OCI-LY3 (cell line): ENCODE data around the gene BRCA2.

Experiments used
- H2AFZ ChIP-seq: fragments of 200-600, 300-600 bp; shearing (Covaris generic); 2 replicates; pipeline ENCODE4 v1.6.0; 2014; ENCODE audit warnings: antibody characterized with exemption, low read depth, low read length
- H3K27ac ChIP-seq: fragments of 200-600, 300-600 bp; sonication (generic); 2 replicates; pipeline ENCODE4 v1.5.1; 2014; ENCODE audit warnings: mild to moderate bottlenecking, low read length, moderate library complexity, mixed read lengths
- H3K27me3 ChIP-seq: fragments of 200-600, 300-600 bp; sonication (generic); 2 replicates; pipeline ENCODE4 v1.6.1; 2014; ENCODE audit warnings: low read depth, low read length, mixed read lengths
- H3K36me3 ChIP-seq: fragments of 200-600, 300-600 bp; sonication (generic); replicated peaks from 2 replicates; pipeline ENCODE3; 2014; ENCODE audit warnings: low read depth, low read length, mixed read lengths
- H3K4me1 ChIP-seq: fragments of 300-600, 200-600 bp; sonication (generic); 2 replicates; pipeline ENCODE4 v1.6.1; 2014; ENCODE audit warnings: low read length, mixed read lengths
- H3K4me2 ChIP-seq: fragments of 200-600, 300-600 bp; sonication (generic); 2 replicates; pipeline ENCODE4 v1.6.1; 2014; ENCODE audit warnings: low read length, mixed read lengths
- H3K4me3 ChIP-seq: fragments of 300-600, 200-600 bp; sonication (generic); 2 replicates; pipeline ENCODE4 v1.5.1; 2014; ENCODE audit warnings: antibody characterized with exemption, mild to moderate bottlenecking, low read length, moderate library complexity
- H3K79me2 ChIP-seq: fragments of 300-600, 200-600 bp; shearing (Covaris generic); 2 replicates; pipeline ENCODE4 v1.6.1; 2014; ENCODE audit warnings: mild to moderate bottlenecking, low read length, mixed read lengths
- H3K9ac ChIP-seq: fragments of 300-600, 200-600 bp; shearing (Covaris generic); 2 replicates; pipeline ENCODE4 v1.6.0; 2014; ENCODE audit warnings: mild to moderate bottlenecking, low read length, moderate library complexity
- H3K9me3 ChIP-seq: fragments of 200-600, 300-600 bp; shearing (Covaris generic); 2 replicates; pipeline ENCODE4 v1.6.1; 2014; ENCODE audit warnings: low read length, mixed read lengths; ENCODE audit not compliant: insufficient read depth
- H4K20me1 ChIP-seq: fragments of 200-600, 300-600 bp; sonication (generic); 2 replicates; pipeline ENCODE4 v1.6.1; 2016; ENCODE audit warnings: low read length, mixed read lengths; ENCODE audit not compliant: insufficient read depth
- CTCF ChIP-seq: fragments of 200-600, 300-600 bp; sonication (generic); IDR thresholded peaks from 2 replicates; pipeline ENCODE4 v1.5.1; 2014; ENCODE audit warnings: antibody characterized with exemption, low read length, low read depth
- EZH2phosphoT487 ChIP-seq: fragments of 200-600 bp; shearing (Covaris generic); IDR thresholded peaks from 2 replicates; pipeline ENCODE4 v1.6.1; 2018; ENCODE audit warnings: antibody characterized with exemption, mixed run types, low read depth

Gene BRCA2

DNA sequence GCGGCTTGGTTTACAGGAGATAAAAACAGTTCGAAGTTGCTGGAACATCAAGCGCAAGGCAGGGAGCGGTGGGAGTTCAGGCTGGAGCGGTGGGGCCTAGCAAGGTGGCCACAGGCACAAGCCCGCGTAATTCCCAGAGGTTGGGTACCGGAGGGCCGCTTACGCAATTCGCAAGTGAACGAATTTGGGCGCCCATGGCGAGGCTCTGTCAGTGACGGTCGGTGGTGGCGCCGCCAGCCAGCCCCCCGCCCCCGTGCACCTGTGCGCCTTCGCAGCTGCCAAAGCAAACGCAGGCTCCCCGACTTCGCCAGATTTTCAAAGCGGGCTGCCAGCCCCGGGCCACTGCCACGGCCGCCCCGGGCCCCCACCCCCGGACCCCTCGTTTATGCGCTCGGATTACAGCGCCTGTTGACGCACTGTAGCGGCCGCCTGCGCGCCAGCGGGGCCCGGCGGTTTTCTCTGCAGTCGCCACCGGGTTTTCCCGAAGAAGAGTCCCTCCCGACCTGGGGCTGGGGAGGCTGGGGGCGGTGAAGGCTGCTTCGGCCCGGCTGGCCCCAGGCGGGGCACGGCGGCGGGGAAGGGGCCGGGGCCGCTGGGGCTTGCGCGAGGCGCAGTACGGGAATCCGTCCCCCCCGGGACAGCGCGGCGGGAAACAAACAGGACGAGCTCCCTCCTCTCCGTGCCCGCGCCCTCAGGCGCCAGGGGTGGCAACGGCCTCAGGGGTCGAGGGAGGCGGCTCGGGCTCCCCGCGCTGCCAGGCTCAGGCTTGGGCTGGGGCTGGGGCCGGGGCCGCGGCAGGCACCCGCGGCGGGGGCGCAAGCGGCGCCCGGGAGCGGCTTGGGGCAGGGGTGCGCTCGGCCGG, 111.9 kb downstream of the BRCA2 start:
- Histone ChIP-seq H3K4me3 (peak overlapping the region; percentile 89), H3K4me2 (peak overlapping the region; percentile 91), H3K27ac (peak overlapping the region; percentile 81), H3K9me3 (no peaks in the 10 kb centered on the region), H3K27me3 (no peaks in the 10 kb centered on the region), H3K36me3 (peaks cover 27% of the 10 kb centered on the region), H3K9ac (peak overlapping the region; percentile 81), H3K4me1 (peaks cover 29% of the 10 kb centered on the region), H3K79me2 (peaks cover 50% of the 10 kb centered on the region), H4K20me1 (peaks cover 11% of the 10 kb centered on the region; the same call in 1 of the 2 replicates), H2AFZ (peak overlapping the region; percentile 52)
- peak; percentile 3; the same call in 1 of the 2 replicates for TF ChIP-seq CTCF
- TF ChIP-seq EZH2phosphoT487 = no peak

GRCh38 chr13:32427852-32428580, 112.7 kb downstream of the BRCA2 start, which contains the start of gene N4BP2L1:
Gene N4BP2L1, minus strand, starts transcription at chr13:32428130. Its CDS starts 48 bp downstream, at chr13:32428082.
- Histone ChIP-seq H3K36me3 (peaks cover 20% of the 10 kb centered on the region), H3K79me2 (peaks cover 45% of the 10 kb centered on the region), H3K4me3 (peak within 1 kb of the TSS; percentile 89), H3K9me3 (no peaks in the 10 kb centered on the region), H3K4me1 (peaks cover 29% of the 10 kb centered on the region), H2AFZ (peak within 1 kb of the TSS; percentile 84), H3K27me3 (no peaks in the 10 kb centered on the region), H3K27ac (peak within 1 kb of the TSS; percentile 81), H3K4me2 (peak within 1 kb of the TSS; percentile 91), H3K9ac (peak within 1 kb of the TSS; percentile 81), H4K20me1 (peaks cover 11% of the 10 kb centered on the region; the same call in 1 of the 2 replicates)
- TF ChIP-seq CTCF (no peak), EZH2phosphoT487 (no peak)

- Histone ChIP-seq H3K4me3 (peak overlapping the region; percentile 89), H3K79me2 (peaks cover 41% of the 10 kb centered on the region), H3K4me1 (peaks cover 29% of the 10 kb centered on the region), H3K27me3 (no peaks in the 10 kb centered on the region), H4K20me1 (peaks cover 9% of the 10 kb centered on the region; the same call in 1 of the 2 replicates), H3K27ac (peak overlapping the region; percentile 81), H3K9me3 (no peaks in the 10 kb centered on the region), H3K9ac (peak overlapping the region; percentile 81), H3K4me2 (peak overlapping the region; percentile 91), H3K36me3 (peaks cover 12% of the 10 kb centered on the region), H2AFZ (peak overlapping the region; percentile 84)
- TF ChIP-seq EZH2phosphoT487 (no peak), CTCF (no peak)
Measured at GRCh38 chr13:32428581-32429432, 113.5 kb downstream of the BRCA2 start.
